Kasumi-1 (cell line): ENCODE results near the gene NUDT22.

Experiments used
- DNase-seq, 2 experiments: peaks; one replicate each; lab custom pipeline; 2025; lab: John Stamatoyannopoulos, UW

Gene NUDT22

DNA sequence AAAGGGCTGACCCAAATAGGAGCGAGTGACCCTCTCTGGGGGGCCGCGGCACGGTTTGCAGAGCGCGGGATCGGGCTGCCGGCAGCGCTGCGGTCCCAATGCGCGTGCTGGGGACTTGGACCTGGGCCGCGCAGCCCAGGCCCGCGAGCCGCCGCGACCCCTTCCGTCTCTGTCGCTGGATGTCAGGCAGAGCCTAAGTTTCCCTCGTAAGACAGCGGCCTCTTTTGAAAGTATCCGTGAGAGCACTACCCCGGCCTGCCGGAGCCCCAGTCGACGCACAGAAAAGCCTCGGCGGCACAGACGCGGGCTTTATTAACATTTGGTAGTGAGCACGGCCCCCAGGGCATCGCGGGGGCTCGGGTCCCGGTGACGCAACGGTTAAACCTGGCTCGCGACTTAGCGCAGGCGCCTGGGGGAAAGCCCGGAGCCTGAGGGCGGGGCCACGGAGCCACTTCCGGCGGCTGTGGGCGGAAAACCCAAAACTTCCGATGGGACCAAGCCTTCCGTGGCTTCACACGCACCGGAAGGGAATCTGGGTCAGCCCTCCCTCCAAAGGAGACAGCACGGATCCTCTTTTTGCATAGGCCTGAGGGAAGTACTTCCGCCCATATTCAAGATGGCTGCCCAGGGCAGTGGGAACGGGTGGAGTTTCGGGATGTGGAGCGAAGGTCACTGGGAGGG lies 43.6 kb downstream of the NUDT22 start:
- peak; percentile 99 for DNase-seq

DNA sequence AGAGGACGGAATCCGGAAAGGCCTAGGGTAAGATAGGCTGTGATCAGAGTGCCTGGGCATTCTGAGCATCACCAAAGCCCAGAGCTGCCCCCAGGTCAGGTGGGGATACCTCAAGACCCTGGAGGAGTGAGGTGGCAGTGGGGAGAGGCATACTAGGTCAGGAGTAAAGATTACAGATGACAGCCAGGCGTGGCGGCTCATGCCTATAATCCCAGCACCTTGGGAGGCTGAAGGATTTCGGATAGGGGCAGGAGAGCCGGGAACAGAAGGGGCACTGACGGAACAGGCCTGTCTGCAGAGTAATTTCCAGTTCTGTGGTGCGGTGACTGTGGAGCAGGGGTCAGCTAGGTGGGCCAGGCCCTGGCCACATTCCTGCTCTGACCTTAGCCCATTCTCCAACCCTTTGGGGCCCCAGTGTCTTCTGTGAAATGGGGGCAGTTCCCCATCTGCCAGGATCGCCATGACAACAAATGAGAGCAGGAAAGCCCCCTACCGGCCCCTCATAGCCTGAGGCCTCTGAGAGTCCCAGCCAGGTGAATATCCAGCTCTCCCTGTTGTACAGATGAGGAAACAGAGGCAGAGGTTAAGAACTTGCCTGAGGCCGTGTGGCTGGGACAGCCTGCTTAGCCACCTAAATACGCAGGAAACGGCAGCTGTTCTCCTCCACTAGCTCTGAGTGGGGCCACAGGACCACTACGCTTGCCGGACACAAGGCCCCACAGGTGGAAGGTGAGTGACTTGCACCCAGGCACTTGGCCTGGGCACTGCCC lies 49.1 kb downstream of the NUDT22 start:
- DNase-seq, result no peak

GRCh38 chr11:64275841-64276240 lies 49.8 kb downstream of the NUDT22 start:
- no peak for DNase-seq

DNA sequence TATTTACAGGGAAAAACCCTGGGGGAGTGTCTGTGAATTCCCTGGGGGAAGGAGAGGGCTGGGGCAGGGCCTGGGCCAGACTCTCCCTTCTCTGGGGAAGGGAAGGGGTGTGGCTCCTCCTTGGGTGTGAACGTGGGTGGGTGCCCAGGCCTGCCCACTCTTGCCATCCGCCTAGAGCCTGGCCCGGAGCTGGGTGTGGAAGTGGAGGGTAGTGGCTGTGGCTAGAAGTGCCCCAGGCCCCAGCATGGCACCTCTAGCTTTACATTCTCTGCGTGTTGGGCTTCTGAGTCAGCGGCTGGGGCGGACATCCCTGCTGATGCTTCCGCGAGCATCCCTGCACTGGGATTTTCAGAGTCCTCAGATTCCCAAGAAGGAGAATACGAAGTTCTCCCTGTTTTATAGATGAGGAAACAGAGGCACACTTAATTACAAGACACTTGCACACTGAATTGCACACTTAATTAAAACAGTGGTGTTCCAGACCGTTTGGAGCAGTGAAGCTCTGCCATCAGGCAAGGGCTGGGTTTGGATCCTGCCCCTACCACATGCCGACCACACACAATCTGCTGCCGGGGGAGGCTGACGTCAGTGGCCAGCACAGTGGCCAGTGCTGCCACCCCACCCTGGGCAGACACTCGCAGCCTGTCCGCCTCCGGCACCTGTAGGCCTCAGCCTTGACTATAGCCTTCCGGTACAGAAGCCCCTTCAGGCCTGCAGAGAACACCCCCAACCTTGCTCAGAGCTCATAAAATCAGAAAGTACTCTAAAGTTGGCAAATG lies 50.8 kb downstream of the NUDT22 start:
- DNase-seq, result no peak

DNA sequence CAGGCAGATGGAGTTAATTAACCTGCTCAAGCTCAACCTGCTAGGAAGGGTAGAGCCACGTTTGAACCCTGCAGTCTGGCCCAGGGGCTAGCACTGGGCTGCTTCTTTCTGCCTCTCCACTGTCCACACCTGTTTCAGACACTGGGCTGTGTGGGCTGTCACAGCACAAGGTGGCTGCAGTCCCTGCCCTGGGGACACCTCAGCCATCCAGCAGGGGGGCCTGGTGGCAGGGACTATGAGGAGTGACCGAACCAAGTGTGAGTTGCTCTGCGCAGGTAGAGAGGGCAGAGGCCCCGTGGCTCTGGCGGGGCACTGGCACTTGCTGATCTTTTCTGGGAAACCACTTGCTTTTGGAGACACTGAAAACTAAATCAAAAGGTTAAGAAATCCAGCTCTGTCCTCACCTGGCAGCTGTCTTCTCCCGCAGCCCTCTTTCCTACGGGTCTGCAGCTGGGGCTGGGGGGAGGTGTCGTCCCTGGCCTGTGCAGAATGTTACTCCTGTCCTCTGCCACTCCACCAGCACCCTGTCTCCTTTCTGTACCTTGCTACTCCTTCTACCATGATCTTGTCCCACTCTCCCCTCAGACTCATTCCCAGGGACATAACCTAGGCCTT lies 52.6 kb downstream of the NUDT22 start:
- no peak for DNase-seq
